ENCODE data around the gene PGF.

The PGF gene

GRCh38 chr14:74979029-74979428 lies 23.6 kb upstream of the PGF start:
- in situ Hi-C loops (cut with MboI; ENCODE audit: low sequenced_read_pairs), result no loop called here

DNA sequence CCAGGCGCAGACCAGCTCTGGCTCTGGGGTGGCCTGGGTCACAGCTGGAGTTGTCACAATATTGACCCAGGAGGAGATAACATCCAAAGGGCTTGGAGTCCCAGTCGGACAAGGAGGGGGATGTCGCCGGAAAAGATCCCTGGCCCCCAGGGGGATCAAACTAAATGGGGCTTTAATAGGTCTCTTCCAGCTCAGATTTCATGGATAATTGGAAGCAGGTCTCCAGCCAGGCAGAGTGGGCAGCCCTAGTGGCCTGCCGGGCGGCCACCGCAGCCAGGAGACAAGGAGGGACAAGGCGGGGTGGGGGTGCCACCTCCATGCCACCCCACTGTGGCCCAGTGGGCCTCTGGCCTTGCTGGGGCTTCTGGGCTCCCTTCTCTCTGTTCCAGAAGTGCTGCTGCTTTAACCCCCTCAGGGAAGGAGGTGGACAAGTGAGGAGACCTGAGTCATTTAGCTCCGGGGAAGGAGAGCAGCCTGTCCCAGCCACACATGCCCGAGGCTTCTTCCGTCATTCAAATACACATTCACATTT lies 23.1 kb upstream of the PGF start:
- in situ Hi-C loops (cut with MboI; ENCODE audit: low sequenced_read_pairs), result no loop called here

DNA sequence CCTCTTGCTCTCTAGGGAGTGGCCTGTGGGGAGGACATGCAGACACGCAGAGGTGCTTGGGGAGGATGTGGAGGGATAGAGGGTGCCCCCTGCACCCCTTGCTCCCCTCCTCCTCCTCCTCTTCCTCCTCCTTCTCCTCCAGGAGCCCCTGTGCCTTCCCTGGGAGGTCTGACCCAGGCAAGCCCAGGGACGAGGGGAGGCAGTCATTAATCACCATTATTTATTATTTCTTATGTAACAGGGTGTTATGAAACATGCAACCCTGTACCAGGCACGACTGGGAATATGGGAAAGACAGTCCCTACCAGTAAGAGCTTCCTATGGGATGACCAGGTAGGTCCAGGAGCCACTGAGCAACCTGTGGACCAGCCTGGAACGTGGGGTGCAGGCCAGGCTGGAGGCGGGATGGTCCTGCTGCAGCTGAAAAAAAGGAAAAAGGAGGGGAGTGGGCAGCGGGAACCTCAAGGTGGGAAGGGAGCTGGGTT lies 22.5 kb upstream of the PGF start:
- in situ Hi-C loops (cut with MboI; ENCODE audit: low sequenced_read_pairs), result no loop called here

- in situ Hi-C loops (cut with MboI; ENCODE audit: low sequenced_read_pairs), result no loop called here
These were observed 21.9 kb upstream of the PGF start for GRCh38 chr14:74977164-74977900.

- in situ Hi-C loops (cut with MboI; ENCODE audit: low sequenced_read_pairs), result no loop called here
These were observed 21.1 kb upstream of the PGF start for GRCh38 chr14:74976264-74977113.

DNA sequence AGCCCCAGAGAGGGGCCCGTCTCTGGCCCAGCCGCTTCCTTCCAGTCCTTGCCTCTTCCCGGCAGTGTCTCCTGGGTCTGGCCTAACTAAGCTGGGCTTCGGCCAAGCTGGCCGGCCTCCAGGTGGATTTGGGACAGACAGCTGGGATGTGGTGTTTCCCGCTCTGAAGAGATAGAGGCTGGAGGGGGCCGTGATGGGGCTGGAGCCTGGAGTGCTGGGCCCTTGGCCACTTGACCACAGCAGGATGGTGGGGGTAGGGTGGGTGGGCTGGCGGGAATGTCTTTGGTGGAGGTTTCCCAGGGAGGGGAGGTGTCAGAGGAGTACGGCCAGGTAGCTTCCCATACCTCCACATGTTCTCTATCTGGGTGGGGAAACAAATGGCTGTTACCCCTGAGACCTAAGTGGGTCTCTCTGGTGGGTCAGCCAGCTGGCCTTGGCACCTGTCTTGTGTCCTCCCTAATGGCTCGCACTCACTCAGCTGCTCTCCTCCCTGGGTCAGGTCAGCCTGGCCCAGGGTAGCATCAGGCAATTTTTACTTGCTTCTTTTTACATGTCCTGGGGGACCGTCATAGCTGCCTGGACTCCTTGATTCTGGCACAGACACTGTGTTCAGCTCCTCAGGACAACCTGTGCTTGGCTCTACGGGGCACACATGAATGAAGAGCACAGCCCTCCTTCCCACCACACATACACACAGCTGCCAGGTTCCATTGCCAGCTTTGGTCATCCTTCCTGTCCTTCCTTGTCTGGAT lies 19.8 kb upstream of the PGF start:
- in situ Hi-C loops (cut with MboI; ENCODE audit: low sequenced_read_pairs), result no loop called here

DNA sequence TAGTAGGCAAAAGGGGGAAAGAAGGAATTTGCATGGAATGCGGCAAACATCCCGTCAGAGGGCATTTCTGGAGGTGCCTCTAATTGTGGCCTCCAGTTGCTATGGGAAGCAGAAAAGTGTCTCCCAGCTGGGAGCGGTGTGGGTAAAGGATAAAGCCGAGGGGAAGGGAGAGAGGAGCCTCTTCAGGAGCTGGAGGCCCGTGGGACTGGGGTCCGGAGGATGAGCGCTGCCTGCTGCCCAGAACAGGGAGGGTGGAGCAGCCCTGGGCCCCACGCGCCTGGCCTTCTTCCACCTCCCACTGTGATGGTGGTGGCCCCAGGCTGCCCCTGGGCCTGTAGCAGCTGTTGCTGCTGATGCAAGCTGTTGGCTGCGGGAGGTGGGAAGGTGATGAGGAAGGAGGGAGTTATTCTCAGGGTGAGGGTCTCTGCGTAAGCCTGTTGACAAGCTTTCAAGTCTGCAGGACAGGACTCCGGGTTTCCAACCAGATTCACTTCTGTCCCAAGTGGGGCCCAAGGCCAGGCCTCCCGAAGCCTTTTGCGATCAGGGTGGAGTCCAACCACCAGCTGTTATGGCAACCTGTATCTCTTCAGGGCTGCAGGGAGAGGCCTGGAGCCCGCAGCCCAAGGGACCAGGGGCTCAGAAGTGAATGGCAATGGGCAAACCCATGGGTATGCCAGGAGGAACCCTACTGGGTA lies 19.1 kb upstream of the PGF start:
- in situ Hi-C loops (cut with MboI; ENCODE audit: low sequenced_read_pairs), result no loop called here

GRCh38 chr14:74973905-74974363 lies 18.5 kb upstream of the PGF start:
- in situ Hi-C loops (cut with MboI; ENCODE audit: low sequenced_read_pairs), result no loop called here

DNA sequence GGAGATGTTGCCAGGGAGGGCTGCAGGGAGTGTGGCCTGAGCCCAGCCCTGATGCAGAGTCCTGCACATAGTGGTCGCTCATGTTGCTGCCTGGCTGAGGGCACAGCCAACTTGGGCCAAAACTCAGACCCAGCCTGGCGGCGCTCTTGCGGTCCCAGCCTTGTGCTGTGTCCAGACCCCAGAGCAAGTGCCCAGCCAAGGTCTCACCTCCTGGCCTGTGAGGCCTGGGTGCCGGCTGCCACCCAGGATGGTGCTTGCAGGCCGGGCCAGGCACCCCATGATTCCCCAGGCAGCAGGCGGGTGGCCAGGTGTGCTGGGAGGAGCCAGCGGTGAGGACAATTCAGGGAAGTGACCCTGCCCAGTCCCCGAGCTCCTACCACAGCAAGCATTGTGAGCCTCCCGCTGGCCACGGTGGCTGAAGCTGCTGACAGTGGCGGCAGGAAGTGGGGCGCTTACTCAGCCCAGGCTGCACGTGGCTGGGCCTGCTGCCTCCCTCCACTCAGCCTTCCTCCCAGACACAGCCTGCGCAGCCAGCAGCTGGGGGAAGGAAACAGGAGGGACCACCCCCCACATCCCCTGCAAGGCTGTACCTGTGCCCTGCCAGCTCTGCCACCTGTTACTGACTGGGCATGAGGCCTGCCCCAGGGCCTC lies 17.7 kb upstream of the PGF start:
- in situ Hi-C loops (cut with MboI; ENCODE audit: low sequenced_read_pairs), result no loop called here

GRCh38 chr14:74968811-74969210 lies 13.4 kb upstream of the PGF start:
- in situ Hi-C loops (cut with MboI; ENCODE audit: low sequenced_read_pairs), result no loop called here

GRCh38 chr14:74965486-74966153 lies 10.2 kb upstream of the PGF start:
- in situ Hi-C loops (cut with MboI; ENCODE audit: low sequenced_read_pairs), result no loop called here

- in situ Hi-C loops (cut with MboI; ENCODE audit: low sequenced_read_pairs), result no loop called here
These were observed 9.5 kb upstream of the PGF start for GRCh38 chr14:74964787-74965485.

DNA sequence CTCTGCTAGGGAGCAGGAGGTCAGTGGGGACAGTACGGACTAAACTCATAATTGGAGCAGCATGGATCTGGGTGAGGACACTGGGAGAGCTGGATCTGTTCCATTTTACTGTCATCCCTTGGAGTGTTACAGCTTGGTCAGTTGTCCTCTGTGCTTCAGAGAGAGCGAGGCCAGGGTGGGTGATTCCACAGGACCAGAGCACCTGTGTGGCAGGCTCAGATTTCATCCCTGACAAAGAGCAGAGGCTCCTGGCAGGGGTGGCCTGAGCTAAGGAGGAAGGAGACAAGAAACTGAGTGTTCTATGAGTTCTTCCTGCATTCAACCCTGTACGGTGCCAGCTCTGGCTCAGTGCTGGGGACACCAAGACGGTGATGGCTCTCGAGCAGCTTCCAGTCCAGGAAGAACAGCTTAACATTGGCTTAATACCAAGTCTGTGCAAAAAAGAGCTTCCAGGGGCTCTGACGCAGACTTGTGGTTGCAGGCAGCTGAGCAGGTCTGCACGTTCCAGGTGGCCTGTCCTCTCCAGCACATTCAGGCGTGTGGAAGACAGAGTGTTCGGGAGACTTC lies 8.4 kb upstream of the PGF start:
- in situ Hi-C loops (cut with MboI; ENCODE audit: low sequenced_read_pairs), result no loop called here

GRCh38 chr14:74963178-74963704 lies 7.8 kb upstream of the PGF start:
- in situ Hi-C loops (cut with MboI; ENCODE audit: low sequenced_read_pairs), result no loop called here

GRCh38 chr14:74962493-74962892 lies 7.1 kb upstream of the PGF start:
- in situ Hi-C loops (cut with MboI; ENCODE audit: low sequenced_read_pairs), result no loop called here

DNA sequence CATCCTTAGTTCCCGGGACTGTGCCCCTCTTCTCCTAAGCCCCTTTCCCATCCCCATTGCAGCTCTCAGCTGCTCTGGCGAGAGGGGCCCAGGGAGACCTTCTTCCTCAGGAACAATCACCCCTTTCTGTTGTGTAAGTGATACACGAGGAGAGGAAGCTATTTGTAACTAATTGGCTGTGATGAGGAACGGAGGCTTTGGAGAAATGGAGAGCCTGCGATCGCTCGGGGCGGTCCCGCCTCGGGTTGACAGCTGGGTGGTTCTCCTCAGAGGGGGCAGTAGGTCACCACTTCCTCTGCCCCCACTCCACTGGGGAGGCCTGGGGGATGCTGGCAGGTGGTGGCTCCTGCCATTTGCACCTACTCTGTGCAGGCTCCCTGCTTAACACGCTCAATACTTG lies 6.6 kb upstream of the PGF start:
- in situ Hi-C loops (cut with MboI; ENCODE audit: low sequenced_read_pairs), result no loop called here

DNA sequence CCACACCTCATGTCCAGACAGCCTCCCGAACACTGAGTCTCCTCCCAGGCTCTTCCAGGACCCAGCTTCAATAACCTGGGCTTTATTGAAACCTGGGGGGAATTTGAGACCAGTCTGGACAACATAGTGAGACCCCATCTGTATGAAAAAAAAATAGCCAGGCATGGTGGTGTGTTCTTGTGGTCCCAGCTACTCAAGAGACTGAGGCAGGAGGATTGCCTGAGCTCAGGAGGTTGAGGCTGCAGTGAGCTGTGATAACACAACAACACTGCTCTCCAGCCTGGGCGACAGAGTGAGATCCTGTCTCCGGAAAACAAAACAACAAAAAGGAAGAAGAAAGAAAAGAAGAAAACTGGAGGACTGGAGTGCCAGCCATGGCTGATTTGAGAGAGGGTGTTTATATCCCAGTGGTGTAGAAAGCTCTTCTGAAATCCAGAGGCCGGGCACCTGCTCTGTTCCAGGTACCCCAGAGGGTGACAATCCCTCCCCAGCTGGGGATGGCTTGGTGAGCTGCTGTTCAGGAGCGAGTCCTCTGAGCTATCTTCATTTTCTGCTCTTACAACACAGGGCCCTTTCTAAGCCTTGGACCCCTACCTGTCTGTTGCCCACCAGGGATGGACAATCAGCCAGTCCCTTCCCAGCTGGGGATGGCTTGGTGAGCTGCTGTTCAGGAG lies 6.0 kb upstream of the PGF start:
- in situ Hi-C loops (cut with MboI; ENCODE audit: low sequenced_read_pairs), result no loop called here

DNA sequence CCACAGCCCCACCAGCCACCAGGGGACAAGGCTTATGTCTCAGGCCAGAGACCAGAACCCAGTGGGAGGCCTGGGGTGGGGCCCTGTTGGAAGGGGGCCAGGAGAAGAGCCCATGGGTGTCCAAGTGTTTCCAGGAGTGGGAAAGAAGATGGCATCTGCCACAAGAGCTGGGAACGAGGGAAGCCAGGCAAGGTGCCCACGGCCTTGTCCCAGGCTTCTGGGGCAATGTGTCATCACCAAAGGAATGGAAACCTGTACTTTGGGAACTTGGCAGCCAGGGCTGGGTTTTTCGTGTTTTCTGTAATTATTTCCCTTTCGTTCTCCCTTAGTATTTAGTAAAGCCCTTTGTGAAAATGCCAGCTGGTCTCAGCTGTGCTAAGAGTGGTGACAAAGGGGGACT lies 5.3 kb upstream of the PGF start:
- in situ Hi-C loops (cut with MboI; ENCODE audit: low sequenced_read_pairs), result no loop called here
